DND-41 (cell line): ENCODE data around the gene AMDHD2.

ENCODE experiments used
- EZH2 ChIP-seq: IDR thresholded peaks from 3 replicates; pipeline ENCODE4 v1.6.1; 2012; ENCODE audit warnings: borderline replicate concordance, low read depth, mild to moderate bottlenecking, moderate library complexity, low read length, inconsistent platforms; ENCODE audit not compliant: severe bottlenecking
- TF ChIP-seq, protein P1 (sequence below): IDR thresholded peaks from 2 replicates; pipeline ENCODE4 v1.5.1; 2012; ENCODE audit warnings: borderline replicate concordance, low read length, moderate library complexity, mild to moderate bottlenecking; ENCODE audit not compliant: poor library complexity, severe bottlenecking; ENCODE audit errors: extremely low read depth

DNA sequence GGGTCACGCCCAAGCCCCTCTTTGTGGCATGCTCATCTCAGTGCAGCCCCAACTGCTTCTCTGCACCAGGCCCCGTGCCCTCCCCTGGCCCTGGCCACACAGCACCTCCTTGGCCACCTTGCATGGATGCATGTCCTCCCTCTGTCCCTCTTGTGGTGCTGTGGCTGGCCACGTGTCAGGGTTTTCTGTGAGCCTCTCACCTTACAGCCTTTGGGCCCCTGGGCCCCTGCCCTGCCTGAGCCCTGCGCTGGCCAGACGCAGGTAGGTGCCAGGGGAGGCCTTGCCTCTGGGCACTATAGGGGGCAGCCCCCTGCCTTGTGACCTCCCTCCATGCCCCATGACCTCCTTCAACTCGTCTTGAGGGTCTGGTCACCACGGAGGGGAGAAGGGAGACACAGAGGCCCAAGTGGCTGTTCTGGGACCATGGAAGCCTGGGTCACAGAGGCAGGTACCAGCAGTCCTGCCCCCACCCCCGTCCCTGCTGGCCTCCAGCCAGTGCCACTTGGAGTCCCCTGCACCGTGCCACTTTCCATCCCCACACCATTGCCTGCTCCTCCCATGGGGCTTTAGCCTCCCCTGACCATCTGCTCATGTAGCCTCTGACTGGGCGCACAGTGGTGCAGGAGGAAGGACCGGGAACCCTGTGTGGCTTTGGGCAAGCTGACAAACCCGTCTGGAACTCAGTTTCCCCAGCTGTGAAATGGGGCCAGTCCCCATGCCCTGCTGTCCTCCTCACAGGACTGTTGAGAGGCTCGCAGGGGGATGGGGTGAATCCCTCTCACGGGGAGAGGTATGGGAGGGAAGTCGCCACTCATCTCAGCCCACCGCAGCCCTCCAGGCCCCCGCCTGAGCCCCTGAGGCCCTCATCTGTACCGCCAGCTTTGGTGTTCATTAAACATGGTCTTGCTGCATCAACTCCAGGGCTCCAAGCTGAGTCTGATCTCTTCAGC lies 17.9 kb upstream of the AMDHD2 start:
- TF ChIP-seq, protein P1, sequence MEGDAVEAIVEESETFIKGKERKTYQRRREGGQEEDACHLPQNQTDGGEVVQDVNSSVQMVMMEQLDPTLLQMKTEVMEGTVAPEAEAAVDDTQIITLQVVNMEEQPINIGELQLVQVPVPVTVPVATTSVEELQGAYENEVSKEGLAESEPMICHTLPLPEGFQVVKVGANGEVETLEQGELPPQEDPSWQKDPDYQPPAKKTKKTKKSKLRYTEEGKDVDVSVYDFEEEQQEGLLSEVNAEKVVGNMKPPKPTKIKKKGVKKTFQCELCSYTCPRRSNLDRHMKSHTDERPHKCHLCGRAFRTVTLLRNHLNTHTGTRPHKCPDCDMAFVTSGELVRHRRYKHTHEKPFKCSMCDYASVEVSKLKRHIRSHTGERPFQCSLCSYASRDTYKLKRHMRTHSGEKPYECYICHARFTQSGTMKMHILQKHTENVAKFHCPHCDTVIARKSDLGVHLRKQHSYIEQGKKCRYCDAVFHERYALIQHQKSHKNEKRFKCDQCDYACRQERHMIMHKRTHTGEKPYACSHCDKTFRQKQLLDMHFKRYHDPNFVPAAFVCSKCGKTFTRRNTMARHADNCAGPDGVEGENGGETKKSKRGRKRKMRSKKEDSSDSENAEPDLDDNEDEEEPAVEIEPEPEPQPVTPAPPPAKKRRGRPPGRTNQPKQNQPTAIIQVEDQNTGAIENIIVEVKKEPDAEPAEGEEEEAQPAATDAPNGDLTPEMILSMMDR, result no peak
- TF ChIP-seq EZH2, result no peak
